Transverse colon (tissue), 4 donors: ENCODE data around the gene LEP.

Experiments
- POLR2A ChIP-seq: fragments of 450-650 bp; IDR thresholded peaks from one replicate; pipeline ENCODE4 v1.6.1; 2016; ENCODE audit warnings: antibody characterized with exemption, mild to moderate bottlenecking, moderate library complexity
- POLR2AphosphoS5 ChIP-seq, 3 donors: sonication (generic); formaldehyde crosslinking; IDR thresholded peaks; one replicate each; pipeline ENCODE4 v1.6.1; 2016; ENCODE audit warnings: antibody characterized with exemption in 3 of 3
- TF ChIP-seq, protein P1 (sequence below), 5 experiments: fragments of 200-600 bp in 3 of 5; fragments of 450-650 bp in 2 of 5; sonication (generic) in 3 of 5; IDR thresholded peaks; 1 replicate in 2 of 5; 2 replicates in 3 of 5; pipeline ENCODE4 v1.5.1; 2016 to 2017; ENCODE audit warnings: antibody characterized with exemption in 5 of 5, inconsistent platforms in 3 of 5, mild to moderate bottlenecking in 2 of 5, moderate library complexity in 1 of 5

- TF ChIP-seq, protein P1, sequence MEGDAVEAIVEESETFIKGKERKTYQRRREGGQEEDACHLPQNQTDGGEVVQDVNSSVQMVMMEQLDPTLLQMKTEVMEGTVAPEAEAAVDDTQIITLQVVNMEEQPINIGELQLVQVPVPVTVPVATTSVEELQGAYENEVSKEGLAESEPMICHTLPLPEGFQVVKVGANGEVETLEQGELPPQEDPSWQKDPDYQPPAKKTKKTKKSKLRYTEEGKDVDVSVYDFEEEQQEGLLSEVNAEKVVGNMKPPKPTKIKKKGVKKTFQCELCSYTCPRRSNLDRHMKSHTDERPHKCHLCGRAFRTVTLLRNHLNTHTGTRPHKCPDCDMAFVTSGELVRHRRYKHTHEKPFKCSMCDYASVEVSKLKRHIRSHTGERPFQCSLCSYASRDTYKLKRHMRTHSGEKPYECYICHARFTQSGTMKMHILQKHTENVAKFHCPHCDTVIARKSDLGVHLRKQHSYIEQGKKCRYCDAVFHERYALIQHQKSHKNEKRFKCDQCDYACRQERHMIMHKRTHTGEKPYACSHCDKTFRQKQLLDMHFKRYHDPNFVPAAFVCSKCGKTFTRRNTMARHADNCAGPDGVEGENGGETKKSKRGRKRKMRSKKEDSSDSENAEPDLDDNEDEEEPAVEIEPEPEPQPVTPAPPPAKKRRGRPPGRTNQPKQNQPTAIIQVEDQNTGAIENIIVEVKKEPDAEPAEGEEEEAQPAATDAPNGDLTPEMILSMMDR (IDR thresholded peaks at IDR 0.05) = no peak
- TF ChIP-seq POLR2A = no peak
- TF ChIP-seq POLR2AphosphoS5 (IDR thresholded peaks at IDR 0.05) = no peak
Observed at GRCh38 chr7:128206747-128207500, 34.2 kb upstream of the LEP start.
